Stimulated activated naive CD8-positive, alpha-beta T cell treated with anti-CD3 and anti-CD28 coated beads, Interleukin-15, Interleukin-2, amounts not matched to agents 100 ng/mL and 50 ng/mL, for 24 hours (primary cell): Measurements from ENCODE around the gene RHEBL1.

Source experiments
- H3K27ac Mint-ChIP-seq: one replicate; pipeline ENCODE4 v1.8.0; 2021; ENCODE audit warnings: mild to moderate bottlenecking, mixed read lengths
- H3K27me3 Mint-ChIP-seq: one replicate; pipeline ENCODE4 v1.8.0; 2021; ENCODE audit warnings: mixed read lengths
- H3K36me3 Mint-ChIP-seq: one replicate; pipeline ENCODE4 v1.8.0; 2021; ENCODE audit warnings: low read depth, mixed read lengths
- H3K4me1 Mint-ChIP-seq: one replicate; pipeline ENCODE4 v1.8.0; 2021; ENCODE audit warnings: low read depth, mixed read lengths
- H3K4me3 Mint-ChIP-seq: one replicate; pipeline ENCODE4 v1.8.0; 2021; ENCODE audit warnings: mild to moderate bottlenecking, mixed read lengths
- H3K9me3 Mint-ChIP-seq: one replicate; pipeline ENCODE4 v1.8.0; 2021; ENCODE audit warnings: mixed read lengths

Gene RHEBL1

GRCh38 chr12:49051777-49052438, 17.9 kb downstream of the RHEBL1 start:
- Mint-ChIP-seq H3K4me3 (no peak overlapping the region), H3K27me3 (no peaks in the 10 kb centered on the region), H3K4me1 (peaks cover 22% of the 10 kb centered on the region), H3K27ac (no peak overlapping the region), H3K9me3 (no peaks in the 10 kb centered on the region), H3K36me3 (peaks cover 69% of the 10 kb centered on the region)

GRCh38 chr12:49051373-49051764, 18.4 kb downstream of the RHEBL1 start:
- peaks cover 74% of the 10 kb centered on the region for H3K36me3 Mint-ChIP-seq
- H3K4me1 Mint-ChIP-seq: peaks cover 17% of the 10 kb centered on the region

GRCh38 chr12:49050507-49051372, 19.0 kb downstream of the RHEBL1 start:
- Mint-ChIP-seq H3K4me3 (no peak overlapping the region), H3K27ac (no peak overlapping the region), H3K27me3 (no peaks in the 10 kb centered on the region), H3K4me1 (peaks cover 11% of the 10 kb centered on the region), H3K9me3 (no peaks in the 10 kb centered on the region), H3K36me3 (peaks cover 74% of the 10 kb centered on the region)

More at GRCh38 chr12:49051373-49051764, 18.4 kb downstream of the RHEBL1 start:
- H3K9me3 Mint-ChIP-seq: no peaks in the 10 kb centered on the region
- no peak overlapping the region for H3K4me3 Mint-ChIP-seq
- no peak overlapping the region for H3K27ac Mint-ChIP-seq
- H3K27me3 Mint-ChIP-seq: no peaks in the 10 kb centered on the region

GRCh38 chr12:49049566-49050224, 20.1 kb downstream of the RHEBL1 start:
- Mint-ChIP-seq H3K9me3 (no peaks in the 10 kb centered on the region), H3K36me3 (peaks cover 73% of the 10 kb centered on the region), H3K27me3 (no peaks in the 10 kb centered on the region), H3K4me1 (peaks cover under 1% of the 10 kb centered on the region), H3K27ac (no peak overlapping the region), H3K4me3 (no peak overlapping the region)

- Mint-ChIP-seq H3K4me1 (no peaks in the 10 kb centered on the region), H3K36me3 (peaks cover 74% of the 10 kb centered on the region), H3K27ac (no peak overlapping the region), H3K9me3 (no peaks in the 10 kb centered on the region), H3K27me3 (no peaks in the 10 kb centered on the region), H3K4me3 (no peak overlapping the region)
Observed at GRCh38 chr12:49048953-49049352, 20.8 kb downstream of the RHEBL1 start.

GRCh38 chr12:49046129-49046895, 23.5 kb downstream of the RHEBL1 start:
- H3K27me3 Mint-ChIP-seq: no peaks in the 10 kb centered on the region
- no peaks in the 10 kb centered on the region for H3K9me3 Mint-ChIP-seq
- H3K4me3 Mint-ChIP-seq: no peak overlapping the region
- no peak overlapping the region for H3K27ac Mint-ChIP-seq
- H3K36me3 Mint-ChIP-seq: peaks cover 73% of the 10 kb centered on the region
- no peaks in the 10 kb centered on the region for H3K4me1 Mint-ChIP-seq

- Mint-ChIP-seq H3K4me1 (no peaks in the 10 kb centered on the region), H3K27me3 (no peaks in the 10 kb centered on the region), H3K36me3 (peaks cover 66% of the 10 kb centered on the region), H3K4me3 (no peak overlapping the region), H3K9me3 (no peaks in the 10 kb centered on the region), H3K27ac (no peak overlapping the region)
Observed at GRCh38 chr12:49044660-49045059, 25.1 kb downstream of the RHEBL1 start.

- no peaks in the 10 kb centered on the region for H3K27me3 Mint-ChIP-seq
- no peaks in the 10 kb centered on the region for H3K4me1 Mint-ChIP-seq
- no peak overlapping the region for H3K27ac Mint-ChIP-seq
- H3K9me3 Mint-ChIP-seq: no peaks in the 10 kb centered on the region
- no peak overlapping the region for H3K4me3 Mint-ChIP-seq
- peaks cover 65% of the 10 kb centered on the region for H3K36me3 Mint-ChIP-seq
Observed at GRCh38 chr12:49043856-49044258, 25.9 kb downstream of the RHEBL1 start.

GRCh38 chr12:49043241-49043640, 26.5 kb downstream of the RHEBL1 start:
- no peak overlapping the region for H3K4me3 Mint-ChIP-seq
- no peaks in the 10 kb centered on the region for H3K4me1 Mint-ChIP-seq
- H3K27ac Mint-ChIP-seq: no peak overlapping the region
- peaks cover 65% of the 10 kb centered on the region for H3K36me3 Mint-ChIP-seq
- no peaks in the 10 kb centered on the region for H3K27me3 Mint-ChIP-seq
- H3K9me3 Mint-ChIP-seq: no peaks in the 10 kb centered on the region

- Mint-ChIP-seq H3K9me3 (no peaks in the 10 kb centered on the region), H3K4me3 (no peak overlapping the region), H3K4me1 (no peaks in the 10 kb centered on the region), H3K27me3 (no peaks in the 10 kb centered on the region), H3K36me3 (peaks cover 58% of the 10 kb centered on the region), H3K27ac (no peak overlapping the region)
Observed at GRCh38 chr12:49041881-49042484, 27.8 kb downstream of the RHEBL1 start.

GRCh38 chr12:49041036-49041880, 28.5 kb downstream of the RHEBL1 start:
- Mint-ChIP-seq H3K36me3 (peaks cover 58% of the 10 kb centered on the region), H3K9me3 (no peaks in the 10 kb centered on the region), H3K4me3 (no peak overlapping the region), H3K4me1 (no peaks in the 10 kb centered on the region), H3K27me3 (no peaks in the 10 kb centered on the region), H3K27ac (no peak overlapping the region)

- H3K27ac Mint-ChIP-seq: no peak overlapping the region
- H3K4me3 Mint-ChIP-seq: no peak overlapping the region
- H3K9me3 Mint-ChIP-seq: no peaks in the 10 kb centered on the region
- peaks cover 58% of the 10 kb centered on the region for H3K36me3 Mint-ChIP-seq
- H3K4me1 Mint-ChIP-seq: no peaks in the 10 kb centered on the region
- H3K27me3 Mint-ChIP-seq: no peaks in the 10 kb centered on the region
Observed at GRCh38 chr12:49040364-49040855, 29.4 kb downstream of the RHEBL1 start.
